GM23248 (cell line): ENCODE data around the gene MCU.

Experiments used
- EZH2 ChIP-seq: fragments of 200-600 bp; sonication (generic); IDR thresholded peaks from 2 replicates; pipeline ENCODE4 v1.6.1; 2018; ENCODE audit warnings: antibody characterized with exemption, mild to moderate bottlenecking; ENCODE audit not compliant: insufficient read depth, poor library complexity, severe bottlenecking
- EZH2phosphoT487 ChIP-seq: fragments of 200-600 bp; sonication (generic); IDR thresholded peaks from 2 replicates; pipeline ENCODE4 v1.6.1; 2018; ENCODE audit warnings: antibody characterized with exemption, moderate library complexity, mild to moderate bottlenecking, low read depth; ENCODE audit not compliant: insufficient read depth

DNA sequence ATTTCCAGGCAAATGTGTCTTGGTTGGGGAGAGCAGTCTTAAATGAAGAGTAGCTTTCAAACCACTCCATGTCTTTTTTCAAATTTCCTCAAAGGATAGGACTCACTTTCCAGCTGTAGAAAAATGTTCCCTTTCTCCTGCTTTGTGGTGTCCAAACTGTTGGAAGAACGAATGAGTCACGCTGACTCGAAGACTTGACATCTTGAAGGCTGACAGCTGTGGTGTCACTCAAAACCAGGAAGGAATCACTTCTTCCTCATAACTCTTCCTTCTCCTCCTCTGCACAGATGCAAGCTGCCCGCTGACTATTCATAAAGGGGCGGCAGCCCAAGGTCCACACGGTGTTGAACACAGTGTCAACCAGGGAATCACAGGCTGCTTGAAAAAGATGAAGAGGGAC, 243.4 kb downstream of the MCU start:
- TF ChIP-seq EZH2phosphoT487 (no peak), EZH2 (no peak)
